Measurements from ENCODE around the gene ADGRG6. TPM values are rescaled to one million over a fixed set of nuclear protein-coding genes. Genes with fewer than 3 reads are reported as not detected.

Gene ADGRG6
- total RNA-seq, 1 donor from 2014 or later: 35.3 TPM

- no peak overlapping the region for H3K4me3 ChIP-seq (ENCODE audit: low read depth, low read length)
- TF ChIP-seq CTCF (conservative IDR thresholded peaks at IDR 0.05; ENCODE audit: low read depth, low read length): no peak
Measured at GRCh38 chr6:142320366-142320765, 18.6 kb downstream of the ADGRG6 start.

GRCh38 chr6:142321451-142321850, 19.6 kb downstream of the ADGRG6 start:
- TF ChIP-seq CTCF (conservative IDR thresholded peaks at IDR 0.05; ENCODE audit: low read depth, low read length): no peak
- DNase-seq (ENCODE audit: low read depth): no peak
- H3K4me3 ChIP-seq (ENCODE audit: low read depth, low read length): no peak overlapping the region

More at GRCh38 chr6:142320366-142320765, 18.6 kb downstream of the ADGRG6 start:
- no peak for DNase-seq (ENCODE audit: low read depth)

- no peak for DNase-seq (ENCODE audit: low read depth)
- no peak overlapping the region for H3K4me3 ChIP-seq (ENCODE audit: low read depth, low read length)
- no peak for TF ChIP-seq CTCF (conservative IDR thresholded peaks at IDR 0.05; ENCODE audit: low read depth, low read length)
Measured at GRCh38 chr6:142322066-142322465, 20.3 kb downstream of the ADGRG6 start.

GRCh38 chr6:142322504-142323198, 20.8 kb downstream of the ADGRG6 start:
- no peak for TF ChIP-seq CTCF (conservative IDR thresholded peaks at IDR 0.05; ENCODE audit: low read depth, low read length)
- no peak overlapping the region for H3K4me3 ChIP-seq (ENCODE audit: low read depth, low read length)
- no peak for DNase-seq (ENCODE audit: low read depth)

- no peak overlapping the region for H3K4me3 ChIP-seq (ENCODE audit: low read depth, low read length)
- DNase-seq (ENCODE audit: low read depth): no peak
Measured at GRCh38 chr6:142323377-142323776, 21.6 kb downstream of the ADGRG6 start.

GRCh38 chr6:142324111-142324510, 22.3 kb downstream of the ADGRG6 start:
- no peak overlapping the region for H3K4me3 ChIP-seq (ENCODE audit: low read depth, low read length)
- no peak for DNase-seq (ENCODE audit: low read depth)
- TF ChIP-seq CTCF (conservative IDR thresholded peaks at IDR 0.05; ENCODE audit: low read depth, low read length): no peak

More at GRCh38 chr6:142323377-142323776, 21.6 kb downstream of the ADGRG6 start:
- TF ChIP-seq CTCF (conservative IDR thresholded peaks at IDR 0.05; ENCODE audit: low read depth, low read length): no peak

GRCh38 chr6:142325111-142325510, 23.3 kb downstream of the ADGRG6 start:
- no peak for DNase-seq (ENCODE audit: low read depth)
- no peak for TF ChIP-seq CTCF (conservative IDR thresholded peaks at IDR 0.05; ENCODE audit: low read depth, low read length)
- no peak overlapping the region for H3K4me3 ChIP-seq (ENCODE audit: low read depth, low read length)
